22Rv1 (cell line): Measurements from ENCODE around the gene KIF3B.

Source experiments
- H3K27ac ChIP-seq: fragments of 450-650 bp; 2 replicates; pipeline ENCODE4 v1.5.1; 2017
- ZFX ChIP-seq: fragments of 450-650 bp; IDR thresholded peaks from 2 replicates; pipeline ENCODE4 v1.6.1; 2017; ENCODE audit warnings: antibody characterized with exemption, borderline replicate concordance
- TF ChIP-seq, protein P1 (sequence below): fragments of 450-650 bp; IDR thresholded peaks from 2 replicates; pipeline ENCODE4 v1.5.1; 2017; ENCODE audit warnings: mild to moderate bottlenecking

Gene KIF3B

GRCh38 chr20:32277361-32278198, at the start of gene KIF3B:
KIF3B (plus strand) TSS chr20:32277651; CDS start chr20:32309778, 32,127 bp downstream.
- peak within 1 kb of the TSS; percentile 39 for H3K27ac ChIP-seq
- TF ChIP-seq ZFX, result no peak
- TF ChIP-seq, protein P1, sequence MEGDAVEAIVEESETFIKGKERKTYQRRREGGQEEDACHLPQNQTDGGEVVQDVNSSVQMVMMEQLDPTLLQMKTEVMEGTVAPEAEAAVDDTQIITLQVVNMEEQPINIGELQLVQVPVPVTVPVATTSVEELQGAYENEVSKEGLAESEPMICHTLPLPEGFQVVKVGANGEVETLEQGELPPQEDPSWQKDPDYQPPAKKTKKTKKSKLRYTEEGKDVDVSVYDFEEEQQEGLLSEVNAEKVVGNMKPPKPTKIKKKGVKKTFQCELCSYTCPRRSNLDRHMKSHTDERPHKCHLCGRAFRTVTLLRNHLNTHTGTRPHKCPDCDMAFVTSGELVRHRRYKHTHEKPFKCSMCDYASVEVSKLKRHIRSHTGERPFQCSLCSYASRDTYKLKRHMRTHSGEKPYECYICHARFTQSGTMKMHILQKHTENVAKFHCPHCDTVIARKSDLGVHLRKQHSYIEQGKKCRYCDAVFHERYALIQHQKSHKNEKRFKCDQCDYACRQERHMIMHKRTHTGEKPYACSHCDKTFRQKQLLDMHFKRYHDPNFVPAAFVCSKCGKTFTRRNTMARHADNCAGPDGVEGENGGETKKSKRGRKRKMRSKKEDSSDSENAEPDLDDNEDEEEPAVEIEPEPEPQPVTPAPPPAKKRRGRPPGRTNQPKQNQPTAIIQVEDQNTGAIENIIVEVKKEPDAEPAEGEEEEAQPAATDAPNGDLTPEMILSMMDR, result no peak

DNA sequence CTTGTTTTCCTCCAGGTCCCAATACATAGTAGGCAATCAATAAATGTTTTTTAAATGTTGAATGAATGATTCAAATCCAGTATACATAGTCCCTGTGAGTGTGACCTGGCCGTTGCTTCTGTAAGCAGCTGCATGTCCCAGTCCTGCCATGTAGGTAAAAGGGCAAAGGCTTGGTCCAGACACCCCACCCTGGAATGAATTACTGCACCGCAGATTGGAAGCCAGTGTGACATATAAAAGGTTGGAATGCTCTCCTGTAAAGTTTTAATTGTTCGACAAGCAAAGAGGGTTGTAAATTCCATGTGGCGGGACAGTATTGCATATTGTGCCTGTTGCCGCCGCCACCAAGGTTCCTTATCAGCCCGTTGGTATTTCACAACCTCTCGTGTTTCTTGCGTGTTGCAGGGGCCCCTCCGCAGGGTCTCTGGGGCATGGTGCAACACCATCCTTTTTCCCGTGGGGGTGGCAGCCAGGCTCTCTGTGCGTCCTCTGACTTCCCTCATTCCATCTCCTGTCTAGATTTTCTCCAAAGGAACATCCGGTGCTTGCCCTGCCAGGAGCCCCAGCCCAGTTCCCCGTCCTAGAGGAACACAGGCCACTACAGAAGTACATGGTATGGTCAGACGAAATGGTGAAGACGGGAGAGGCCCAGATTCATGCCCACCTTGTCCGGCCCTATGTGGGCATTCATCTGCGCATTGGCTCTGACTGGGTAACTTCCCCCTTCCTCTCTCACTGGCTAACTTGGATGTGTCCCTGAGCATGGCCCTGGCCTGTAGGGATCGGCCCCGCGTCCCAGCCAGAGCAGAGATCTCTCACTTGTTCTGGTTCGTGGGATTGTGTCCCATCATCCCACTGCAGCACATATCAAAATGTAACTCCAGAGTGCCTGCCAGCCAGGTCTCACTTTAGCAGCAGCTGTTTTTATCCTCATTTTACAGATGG, 49.4 kb upstream of the KIF3B start:
- H3K27ac ChIP-seq, result peak overlapping the region; percentile 44; the same call in 1 of the 2 replicates

GRCh38 chr20:32229251-32229747, 48.2 kb upstream of the KIF3B start:
- TF ChIP-seq, protein P1, result no peak
- TF ChIP-seq ZFX, result no peak
- H3K27ac ChIP-seq, result no peak overlapping the region

More for the DNA sequence above, 49.4 kb upstream of the KIF3B start:
- TF ChIP-seq ZFX, result no peak
- TF ChIP-seq, protein P1, result no peak

- TF ChIP-seq, protein P1, result no peak
- no peak for TF ChIP-seq ZFX
- no peak overlapping the region for H3K27ac ChIP-seq
These were observed 46.7 kb upstream of the KIF3B start for GRCh38 chr20:32230707-32231106.

GRCh38 chr20:32231245-32231644, 46.2 kb upstream of the KIF3B start:
- no peak for TF ChIP-seq ZFX
- TF ChIP-seq, protein P1, result no peak
- no peak overlapping the region for H3K27ac ChIP-seq

- H3K27ac ChIP-seq, result no peak overlapping the region
- TF ChIP-seq, protein P1, result no peak
- TF ChIP-seq ZFX, result no peak
These were observed 45.6 kb upstream of the KIF3B start for GRCh38 chr20:32231847-32232246.
